Mesendoderm (in vitro differentiated cells): Measurements from ENCODE around the gene MYLIP.

Source experiments
- DNase-seq: peaks from one replicate; pipeline ENCODE4 v3.0.0; 2013
- H2AK5ac ChIP-seq: 2 replicates; pipeline ENCODE4 v1.6.1; 2013; ENCODE audit warnings: low read length, inconsistent platforms
- H2BK120ac ChIP-seq: 2 replicates; pipeline ENCODE4 v1.6.1; 2013; ENCODE audit warnings: low read depth, mild to moderate bottlenecking, low read length, moderate library complexity, mixed read lengths
- H2BK15ac ChIP-seq: replicated peaks from 2 replicates; pipeline ENCODE4 v1.6.1; 2013; ENCODE audit warnings: low read depth, mild to moderate bottlenecking, moderate library complexity
- H2BK5ac ChIP-seq: 2 replicates; pipeline ENCODE4 v1.6.1; 2013; ENCODE audit warnings: low read length, inconsistent platforms
- H3K18ac ChIP-seq: 2 replicates; pipeline ENCODE4 v1.6.1; 2013; ENCODE audit warnings: mild to moderate bottlenecking, low read length, mixed read lengths
- H3K23ac ChIP-seq: one replicate; pipeline ENCODE4 v1.6.1; 2013; ENCODE audit warnings: low read length
- H3K27ac ChIP-seq: 2 replicates; pipeline ENCODE4 v1.5.1; 2013; ENCODE audit warnings: low read depth, mild to moderate bottlenecking, inconsistent platforms, low read length, moderate library complexity
- H3K27me3 ChIP-seq: 2 replicates; pipeline ENCODE4 v1.6.1; 2013; ENCODE audit warnings: low read length, control low read depth, mild to moderate bottlenecking, inconsistent platforms; ENCODE audit not compliant: insufficient read depth, poor library complexity
- H3K36me3 ChIP-seq: 2 replicates; pipeline ENCODE4 v1.6.1; 2013; ENCODE audit warnings: low read length, inconsistent platforms; ENCODE audit not compliant: control insufficient read depth, insufficient read depth
- H3K4ac ChIP-seq: one replicate; pipeline ENCODE4 v1.6.1; 2013; ENCODE audit warnings: low read depth, mild to moderate bottlenecking, low read length, moderate library complexity
- H3K4me1 ChIP-seq: 2 replicates; pipeline ENCODE4 v1.6.1; 2013; ENCODE audit warnings: low read depth, low read length, inconsistent platforms; ENCODE audit not compliant: control insufficient read depth
- H3K4me2 ChIP-seq: 2 replicates; pipeline ENCODE4 v1.6.1; 2013; ENCODE audit warnings: low read length
- H3K4me3 ChIP-seq: 2 replicates; pipeline ENCODE4 v1.5.1; 2013; ENCODE audit warnings: mild to moderate bottlenecking, low read length
- H3K56ac ChIP-seq: one replicate; pipeline ENCODE4 v1.6.1; 2013; ENCODE audit warnings: low read length
- H3K79me1 ChIP-seq: 2 replicates; pipeline ENCODE4 v1.6.1; 2013; ENCODE audit warnings: low read length, inconsistent platforms
- H3K79me2 ChIP-seq: 2 replicates; pipeline ENCODE4 v1.6.1; 2013; ENCODE audit warnings: mild to moderate bottlenecking, low read length; ENCODE audit not compliant: control insufficient read depth, insufficient read depth
- H3K9ac ChIP-seq: 2 replicates; pipeline ENCODE4 v1.6.1; 2013; ENCODE audit warnings: low read length, inconsistent platforms
- H4K5ac ChIP-seq: one replicate; pipeline ENCODE4 v1.6.1; 2013; ENCODE audit warnings: low read length
- H4K8ac ChIP-seq: one replicate; pipeline ENCODE4 v1.6.1; 2013; ENCODE audit warnings: low read depth, mild to moderate bottlenecking, control low read depth, low read length, moderate library complexity
- WGBS: extraction: QIAGEN DNeasy Blood & Tissue Kit; methylation state at CpG from one replicate; pipeline ENCODE4 v1.1.7; 2013; ENCODE audit warnings: low lambda C conversion rate, missing lambda C conversion rate; ENCODE audit not compliant: insufficient coverage; ENCODE audit errors: extremely low coverage; 5-methylcytosine and 5-hydroxymethylcytosine counted together

MYLIP gene

DNA sequence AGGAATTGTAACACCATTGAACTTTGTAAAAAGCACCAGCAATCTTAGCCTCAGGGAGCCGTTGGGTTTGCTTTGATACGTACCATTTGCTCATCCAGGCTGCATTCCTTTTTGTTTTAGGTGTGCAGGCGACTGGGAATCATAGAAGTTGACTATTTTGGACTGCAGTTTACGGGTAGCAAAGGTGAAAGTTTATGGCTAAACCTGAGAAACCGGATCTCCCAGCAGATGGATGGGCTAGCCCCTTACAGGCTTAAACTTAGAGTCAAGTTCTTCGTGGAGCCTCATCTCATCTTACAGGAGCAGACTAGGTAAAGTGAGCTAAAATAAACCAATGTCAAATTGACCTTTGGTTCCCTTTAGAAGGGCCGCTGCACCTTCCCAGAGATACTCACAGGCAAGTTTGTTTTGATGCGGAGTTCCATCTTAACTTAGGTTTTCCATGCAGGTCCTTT, 1.6 kb downstream of the MYLIP start:
- H3K4ac ChIP-seq: peak overlapping the region; percentile 94
- no peak overlapping the region for H4K8ac ChIP-seq
- H3K18ac ChIP-seq: peak overlapping the region; percentile 94
- peak overlapping the region; percentile 64 for H3K27ac ChIP-seq
- no peak overlapping the region for H2BK5ac ChIP-seq
- H3K36me3 ChIP-seq: no peaks in the 10 kb centered on the region
- peak overlapping the region; percentile 47 for H3K4me2 ChIP-seq
- H3K4me1 ChIP-seq: no peaks in the 10 kb centered on the region
- no peaks in the 10 kb centered on the region for H3K27me3 ChIP-seq
- no peak for DNase-seq
- H3K23ac ChIP-seq: no peak overlapping the region
- H2BK15ac ChIP-seq: no peak overlapping the region
- peak overlapping the region; percentile 93 for H2BK120ac ChIP-seq
- H3K4me3 ChIP-seq: peak overlapping the region; percentile 84
- H3K9ac ChIP-seq: peak overlapping the region; percentile 94
- no peak overlapping the region for H2AK5ac ChIP-seq
- no CpG with 5 or more reads among the region's 8 CpGs for WGBS
- H3K56ac ChIP-seq: peak overlapping the region; percentile 98
- peaks cover 3% of the 10 kb centered on the region for H3K79me1 ChIP-seq
- no peak overlapping the region for H4K5ac ChIP-seq
- H3K79me2 ChIP-seq: peaks cover 19% of the 10 kb centered on the region

DNA sequence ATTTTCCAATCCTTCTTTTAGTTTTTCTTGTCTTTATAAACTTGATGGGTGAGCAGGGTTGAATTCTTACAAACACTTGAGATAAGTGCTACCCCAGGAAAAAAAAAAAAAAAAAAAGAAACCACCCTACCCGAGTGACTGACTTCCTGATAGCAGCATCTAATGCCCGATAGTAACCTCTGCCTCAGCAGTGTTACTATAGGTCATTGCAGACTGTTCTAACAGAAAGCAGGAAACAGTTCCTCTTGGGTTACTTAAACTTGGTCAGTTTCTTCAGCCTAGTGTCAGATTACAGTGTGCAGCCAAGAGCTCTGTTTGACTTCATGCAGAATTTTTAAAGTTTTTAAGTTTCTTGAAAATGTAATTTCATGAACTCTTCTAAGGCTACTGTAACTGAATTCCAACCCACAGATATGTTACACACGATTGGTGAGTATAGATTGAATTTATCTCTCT, 2.1 kb downstream of the MYLIP start:
- no peak overlapping the region for H2AK5ac ChIP-seq
- H3K4me2 ChIP-seq: peak overlapping the region; percentile 47
- no peak overlapping the region for H2BK5ac ChIP-seq
- no peaks in the 10 kb centered on the region for H3K4me1 ChIP-seq
- H3K27ac ChIP-seq: peak overlapping the region; percentile 64
- H3K79me2 ChIP-seq: peaks cover 19% of the 10 kb centered on the region
- H3K56ac ChIP-seq: no peak overlapping the region
- no CpG with 5 or more reads among the region's 3 CpGs for WGBS
- H3K36me3 ChIP-seq: no peaks in the 10 kb centered on the region
- H2BK15ac ChIP-seq: no peak overlapping the region
- no peaks in the 10 kb centered on the region for H3K27me3 ChIP-seq
- H3K9ac ChIP-seq: no peak overlapping the region
- H3K18ac ChIP-seq: peak overlapping the region; percentile 94
- no peak overlapping the region for H3K4me3 ChIP-seq
- H4K5ac ChIP-seq: no peak overlapping the region
- no peak overlapping the region for H3K23ac ChIP-seq
- no peak overlapping the region for H3K4ac ChIP-seq
- peaks cover 3% of the 10 kb centered on the region for H3K79me1 ChIP-seq
- DNase-seq: peak; percentile 94
- no peak overlapping the region for H2BK120ac ChIP-seq
- H4K8ac ChIP-seq: no peak overlapping the region

DNA sequence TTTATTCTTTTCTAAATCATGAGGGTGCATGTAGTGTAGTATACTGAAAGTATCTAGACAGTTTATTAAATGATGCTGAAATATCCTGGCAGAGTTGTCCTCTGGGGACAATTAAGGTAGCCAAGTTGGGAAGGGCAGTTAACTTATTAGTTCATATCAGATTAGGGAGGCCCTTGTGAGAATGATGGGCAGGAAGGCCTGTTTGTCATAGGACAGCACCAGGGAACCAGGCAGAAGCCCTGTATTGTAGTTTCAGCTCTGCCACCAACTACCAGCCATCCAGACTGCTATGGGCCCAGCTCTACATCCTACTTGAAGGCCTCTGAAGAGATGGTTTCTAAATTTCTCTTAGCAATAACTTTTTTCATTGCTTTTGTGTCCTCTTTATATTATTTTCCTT, 4.0 kb downstream of the MYLIP start:
- Histone ChIP-seq H2AK5ac (no peak overlapping the region), H3K79me1 (peaks cover 3% of the 10 kb centered on the region), H4K5ac (no peak overlapping the region), H3K4ac (no peak overlapping the region), H3K79me2 (peaks cover 27% of the 10 kb centered on the region), H3K27me3 (no peaks in the 10 kb centered on the region), H3K4me3 (no peak overlapping the region), H3K23ac (no peak overlapping the region), H3K9ac (no peak overlapping the region), H3K4me1 (no peaks in the 10 kb centered on the region), H3K27ac (no peak overlapping the region), H2BK120ac (no peak overlapping the region), H3K56ac (no peak overlapping the region), H2BK5ac (no peak overlapping the region), H3K4me2 (no peak overlapping the region), H3K18ac (no peak overlapping the region), H2BK15ac (no peak overlapping the region), H3K36me3 (no peaks in the 10 kb centered on the region), H4K8ac (no peak overlapping the region)
- DNase-seq: peak; percentile 25

DNA sequence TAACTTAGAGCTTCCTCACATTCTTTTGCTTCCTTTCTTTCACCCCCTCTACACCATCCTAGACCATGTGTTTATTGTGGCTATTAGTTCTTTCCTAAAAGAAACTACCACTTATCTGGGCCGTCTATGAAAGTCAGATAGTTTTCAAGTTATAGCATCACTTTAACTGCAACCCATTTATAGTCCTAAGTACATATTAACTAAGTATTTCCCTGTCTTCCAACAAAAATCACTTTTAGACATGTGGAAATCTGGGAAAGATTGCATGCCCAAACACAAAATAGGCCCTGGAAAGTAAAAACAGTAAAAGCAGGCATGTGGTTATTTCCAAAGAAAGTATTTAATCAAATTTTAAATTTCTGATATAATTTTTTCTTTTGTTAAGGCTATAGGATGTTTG, 5.5 kb downstream of the MYLIP start:
- H2AK5ac ChIP-seq: no peak overlapping the region
- H3K18ac ChIP-seq: no peak overlapping the region
- WGBS: no CpG with 5 or more reads among the region's 1 CpG
- no peak for DNase-seq
- no peaks in the 10 kb centered on the region for H3K36me3 ChIP-seq
- H4K8ac ChIP-seq: no peak overlapping the region
- H3K79me1 ChIP-seq: peaks cover 7% of the 10 kb centered on the region
- no peak overlapping the region for H3K4ac ChIP-seq
- no peaks in the 10 kb centered on the region for H3K4me1 ChIP-seq
- H3K4me2 ChIP-seq: no peak overlapping the region
- H3K27ac ChIP-seq: no peak overlapping the region
- H4K5ac ChIP-seq: no peak overlapping the region
- H2BK15ac ChIP-seq: no peak overlapping the region
- no peak overlapping the region for H3K9ac ChIP-seq
- H2BK5ac ChIP-seq: no peak overlapping the region
- H3K4me3 ChIP-seq: no peak overlapping the region
- no peak overlapping the region for H3K56ac ChIP-seq
- H3K23ac ChIP-seq: no peak overlapping the region
- no peak overlapping the region for H2BK120ac ChIP-seq
- H3K27me3 ChIP-seq: no peaks in the 10 kb centered on the region
- peaks cover 32% of the 10 kb centered on the region for H3K79me2 ChIP-seq

DNA sequence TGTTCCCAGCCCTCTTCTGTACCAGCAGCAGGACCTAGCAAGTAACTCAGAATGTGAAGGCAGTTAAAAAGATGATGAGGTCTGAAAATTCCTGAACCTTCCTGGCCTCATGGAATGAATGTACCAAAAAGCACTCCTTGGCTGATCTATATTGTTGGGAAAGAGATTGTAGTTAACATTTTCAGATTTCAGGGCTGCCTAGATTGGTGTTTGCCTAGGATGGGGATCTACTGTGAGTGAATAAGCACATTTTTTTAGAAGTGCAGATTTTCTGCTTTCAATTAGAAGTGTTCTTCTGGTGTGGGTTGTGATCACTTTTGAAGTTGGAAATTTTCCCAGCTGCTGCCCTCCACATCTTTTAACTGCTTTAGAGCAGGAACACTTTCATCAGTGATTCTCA, 6.2 kb downstream of the MYLIP start:
- H2BK15ac ChIP-seq: no peak overlapping the region
- H3K4me3 ChIP-seq: no peak overlapping the region
- H3K4me1 ChIP-seq: no peaks in the 10 kb centered on the region

DNA sequence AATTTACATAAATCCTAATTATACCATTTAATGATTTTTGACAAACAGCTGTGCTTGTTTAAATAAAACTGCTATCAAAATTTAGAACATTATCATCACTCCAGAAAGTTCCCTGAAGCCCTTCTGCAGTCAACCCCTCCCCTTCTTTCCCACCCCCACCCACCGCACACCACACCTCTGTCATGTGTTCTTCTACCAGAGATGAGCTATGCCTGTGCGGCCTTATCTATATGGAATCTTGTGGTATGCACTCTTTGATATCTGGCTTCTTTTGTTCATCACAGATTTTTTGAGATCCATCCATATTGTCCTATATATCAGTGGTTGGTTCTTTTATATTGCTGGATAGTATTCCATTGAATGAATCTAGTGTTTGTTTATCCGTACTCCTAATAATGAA, 7.2 kb downstream of the MYLIP start:
- H3K4me3 ChIP-seq: no peak overlapping the region
- no peak overlapping the region for H3K4me2 ChIP-seq
- peaks cover 30% of the 10 kb centered on the region for H3K79me2 ChIP-seq
- H3K27me3 ChIP-seq: no peaks in the 10 kb centered on the region
- H2BK120ac ChIP-seq: no peak overlapping the region
- no peak for DNase-seq
- H3K23ac ChIP-seq: no peak overlapping the region
- peaks cover 7% of the 10 kb centered on the region for H3K79me1 ChIP-seq
- H4K8ac ChIP-seq: no peak overlapping the region
- no CpG with 5 or more reads among the region's 3 CpGs for WGBS
- no peak overlapping the region for H3K56ac ChIP-seq
- H3K27ac ChIP-seq: no peak overlapping the region
- no peak overlapping the region for H2AK5ac ChIP-seq
- no peak overlapping the region for H3K18ac ChIP-seq
- H3K36me3 ChIP-seq: no peaks in the 10 kb centered on the region
- no peak overlapping the region for H2BK15ac ChIP-seq
- no peak overlapping the region for H2BK5ac ChIP-seq
- no peaks in the 10 kb centered on the region for H3K4me1 ChIP-seq
- H3K9ac ChIP-seq: no peak overlapping the region
- H3K4ac ChIP-seq: no peak overlapping the region
- H4K5ac ChIP-seq: no peak overlapping the region

More for the DNA sequence above, 6.2 kb downstream of the MYLIP start:
- Histone ChIP-seq H4K8ac (no peak overlapping the region), H2BK5ac (no peak overlapping the region), H3K79me1 (peaks cover 7% of the 10 kb centered on the region), H3K4me2 (no peak overlapping the region), H3K79me2 (peaks cover 29% of the 10 kb centered on the region), H3K27me3 (no peaks in the 10 kb centered on the region), H3K23ac (no peak overlapping the region), H2BK120ac (no peak overlapping the region), H3K4ac (no peak overlapping the region), H4K5ac (no peak overlapping the region), H3K18ac (no peak overlapping the region), H3K36me3 (no peaks in the 10 kb centered on the region), H3K56ac (no peak overlapping the region), H3K27ac (no peak overlapping the region), H2AK5ac (no peak overlapping the region), H3K9ac (no peak overlapping the region)
- peak; percentile 18 for DNase-seq
